OCI-M1 (cell line): ENCODE results near the gene CRIM1.

Experiments
- DNase-seq: peaks from one replicate; lab custom pipeline; 2025; lab: John Stamatoyannopoulos, UW

The CRIM1 gene

DNA sequence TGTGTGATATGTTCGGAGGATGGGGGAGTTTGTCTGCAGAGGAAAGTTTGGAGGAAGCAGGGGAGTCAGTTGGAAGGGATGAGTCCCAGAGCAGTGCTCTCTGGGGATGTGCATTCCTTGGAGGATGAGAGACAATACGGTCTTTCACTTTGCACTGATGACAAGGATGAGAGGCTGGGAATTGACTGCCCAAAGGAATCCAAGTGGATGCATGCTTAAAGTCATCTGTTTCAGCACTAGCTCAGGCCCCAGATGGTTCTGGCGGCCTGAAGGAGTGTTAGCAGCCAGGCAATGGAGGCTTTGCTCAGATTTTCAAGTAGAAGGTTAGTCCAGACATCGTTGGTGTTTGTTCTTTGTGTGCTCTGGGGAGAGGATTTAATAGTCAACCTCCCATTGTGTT, 100.2 kb downstream of the CRIM1 start:
- no peak for DNase-seq

DNA sequence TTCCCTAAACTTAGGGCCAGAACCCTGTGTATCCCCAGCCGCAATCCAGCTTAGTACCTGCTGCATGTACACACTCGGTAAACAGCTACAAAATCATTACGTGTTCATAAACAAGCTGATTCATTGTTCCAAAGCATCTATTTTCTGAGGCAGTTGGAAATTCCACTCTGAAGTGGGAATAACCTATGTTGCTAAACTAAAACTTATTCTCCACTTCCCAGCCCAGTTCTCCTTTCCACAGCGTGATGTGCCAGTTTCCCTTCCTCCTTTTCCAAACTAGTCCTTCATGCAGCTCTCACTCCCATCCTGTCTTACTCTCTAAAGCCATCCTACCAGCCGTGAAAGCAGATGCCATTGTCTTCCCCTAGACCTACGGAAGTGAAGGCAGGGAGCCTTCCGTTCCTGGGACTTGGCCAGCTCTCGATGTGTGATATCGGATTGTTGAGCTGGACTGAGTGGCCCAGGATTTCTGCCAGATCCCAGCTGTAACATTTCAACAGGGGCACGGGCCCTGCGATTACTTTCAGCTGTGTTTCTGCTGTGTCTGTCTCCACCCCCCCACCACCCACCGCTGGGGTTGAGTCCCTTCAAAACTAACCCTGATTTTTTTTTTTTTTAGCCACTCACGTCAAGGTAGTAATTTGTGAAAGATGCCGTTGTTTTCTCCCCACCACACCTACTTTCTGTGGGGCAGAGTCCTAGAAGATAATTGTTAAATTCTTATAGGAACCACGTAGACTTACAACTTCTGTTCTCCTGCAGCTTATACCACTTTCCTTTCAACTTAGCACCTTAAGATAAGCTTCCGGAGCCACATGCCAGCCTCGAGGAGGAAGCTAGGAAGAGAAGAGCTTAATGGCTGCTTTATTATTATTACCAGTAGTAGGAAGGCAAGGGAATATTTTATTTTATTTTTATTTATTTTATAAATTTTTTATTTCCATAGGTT, 100.9 kb downstream of the CRIM1 start:
- DNase-seq = no peak

DNA sequence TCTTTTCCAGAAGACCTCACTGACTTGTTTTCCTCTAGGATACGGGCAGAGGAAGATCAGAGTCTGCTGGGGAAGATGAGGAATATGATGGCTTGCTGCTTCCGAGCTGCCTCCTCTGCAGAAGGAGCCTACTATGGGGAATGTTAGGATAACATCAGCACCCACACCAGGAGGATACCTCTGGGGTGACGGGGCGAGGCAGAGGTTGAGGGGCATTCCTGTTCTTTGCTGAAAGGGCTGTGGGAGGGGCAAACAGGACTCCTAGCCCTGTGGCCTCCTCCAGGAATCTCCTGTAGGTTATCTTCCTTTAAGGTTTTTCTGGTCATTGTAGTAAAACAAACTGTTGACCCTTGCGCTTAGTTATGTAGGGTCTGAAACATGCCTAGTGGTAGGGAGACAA, 102.5 kb downstream of the CRIM1 start:
- DNase-seq = no peak

DNA sequence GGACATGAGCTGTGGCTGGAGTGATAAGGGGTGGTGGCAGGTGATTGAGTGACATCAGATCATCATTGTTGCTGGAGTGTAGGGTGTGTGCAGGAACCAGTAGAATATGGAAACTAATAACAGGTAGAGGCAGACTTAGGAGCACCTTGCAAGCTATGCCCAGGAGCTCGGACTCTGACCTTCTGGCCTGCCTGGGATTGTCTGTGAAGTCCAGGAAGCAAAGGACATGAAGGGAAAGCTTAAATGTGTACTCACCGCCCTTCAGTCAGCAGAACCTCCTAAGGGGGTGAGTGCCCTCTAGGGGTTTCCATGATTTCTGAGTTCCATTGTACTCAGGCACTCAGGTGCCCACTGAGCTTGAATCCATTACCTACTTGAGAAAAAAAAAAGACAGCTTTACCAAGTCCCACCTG, 104.2 kb downstream of the CRIM1 start:
- peak; percentile 49 for DNase-seq

DNA sequence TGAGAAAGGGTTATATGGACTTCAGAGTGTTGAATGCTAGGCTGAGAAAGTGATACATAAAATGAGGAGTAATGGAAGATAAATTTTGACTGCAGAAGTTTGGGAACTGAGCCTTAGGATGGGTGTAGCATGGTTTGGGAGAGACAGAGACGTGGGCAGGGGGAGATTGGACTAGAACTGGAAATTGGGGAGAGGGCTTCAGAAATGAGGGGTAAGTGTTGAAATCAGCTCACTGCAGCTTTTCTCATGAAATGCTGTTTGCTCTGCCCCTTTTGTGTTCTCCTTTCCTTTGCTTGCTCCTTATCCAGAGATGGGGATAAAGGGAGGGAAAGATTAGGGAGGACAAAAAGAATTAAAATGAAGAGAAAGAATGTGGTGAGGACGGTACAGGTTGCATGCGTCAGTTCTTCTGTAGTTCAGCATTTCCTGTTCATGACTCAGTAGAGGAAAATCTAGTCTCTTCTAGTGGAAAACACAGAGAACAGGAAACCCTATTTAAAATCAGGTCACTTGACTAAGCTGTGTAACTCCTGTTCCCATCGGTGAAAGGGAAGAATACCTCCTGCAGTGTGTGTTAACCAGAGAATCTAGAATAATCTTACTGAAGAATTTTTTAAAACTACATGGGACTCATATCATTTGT, 105.6 kb downstream of the CRIM1 start:
- no peak for DNase-seq

DNA sequence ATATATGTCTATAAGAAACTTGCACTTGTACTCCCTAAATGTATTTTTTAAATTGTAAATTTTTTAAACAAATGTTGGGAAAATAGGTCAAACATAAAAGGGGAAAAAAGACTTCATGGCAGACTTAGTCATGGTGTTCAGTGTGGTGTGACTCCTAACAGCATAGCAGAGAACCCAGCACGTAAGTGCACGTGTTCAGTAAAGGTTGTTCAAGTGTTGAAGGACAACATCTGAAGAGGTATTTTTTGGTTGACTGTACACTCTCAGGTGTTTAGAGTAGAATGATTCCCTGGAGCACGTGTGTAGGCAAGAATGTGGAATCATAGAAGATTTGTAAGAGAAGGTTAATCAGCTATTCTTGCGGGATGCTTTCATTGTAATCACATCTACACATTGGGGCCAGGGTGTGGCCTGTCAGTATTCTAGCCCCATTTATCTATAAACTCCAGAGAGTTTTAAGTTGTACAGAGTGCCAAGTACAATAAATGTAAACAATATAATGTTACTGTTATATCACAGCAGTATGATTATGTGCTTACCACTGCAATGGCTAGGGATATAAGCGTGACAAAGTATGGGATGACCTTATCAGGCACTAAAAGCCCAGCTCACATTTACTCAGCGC, 106.8 kb downstream of the CRIM1 start:
- DNase-seq = no peak

DNA sequence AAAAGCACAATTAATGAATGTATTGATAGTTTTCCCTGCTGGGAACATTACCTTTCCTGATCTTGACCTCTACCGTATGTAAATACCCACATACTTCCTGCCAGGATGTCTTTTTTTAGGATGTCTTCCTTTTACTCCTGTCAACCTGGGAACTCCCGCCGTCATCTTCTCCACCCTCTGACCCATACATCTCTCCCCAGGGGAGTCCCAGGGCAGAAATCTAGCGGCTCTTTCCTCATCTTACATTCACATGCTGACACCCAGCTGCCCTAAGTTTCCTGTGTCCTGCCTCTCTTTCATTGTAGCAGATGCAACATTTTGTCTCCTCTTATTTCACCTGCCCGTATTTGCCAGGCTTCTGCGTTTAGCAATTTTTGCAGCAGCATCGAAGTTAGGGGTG, 107.8 kb downstream of the CRIM1 start:
- no peak for DNase-seq

DNA sequence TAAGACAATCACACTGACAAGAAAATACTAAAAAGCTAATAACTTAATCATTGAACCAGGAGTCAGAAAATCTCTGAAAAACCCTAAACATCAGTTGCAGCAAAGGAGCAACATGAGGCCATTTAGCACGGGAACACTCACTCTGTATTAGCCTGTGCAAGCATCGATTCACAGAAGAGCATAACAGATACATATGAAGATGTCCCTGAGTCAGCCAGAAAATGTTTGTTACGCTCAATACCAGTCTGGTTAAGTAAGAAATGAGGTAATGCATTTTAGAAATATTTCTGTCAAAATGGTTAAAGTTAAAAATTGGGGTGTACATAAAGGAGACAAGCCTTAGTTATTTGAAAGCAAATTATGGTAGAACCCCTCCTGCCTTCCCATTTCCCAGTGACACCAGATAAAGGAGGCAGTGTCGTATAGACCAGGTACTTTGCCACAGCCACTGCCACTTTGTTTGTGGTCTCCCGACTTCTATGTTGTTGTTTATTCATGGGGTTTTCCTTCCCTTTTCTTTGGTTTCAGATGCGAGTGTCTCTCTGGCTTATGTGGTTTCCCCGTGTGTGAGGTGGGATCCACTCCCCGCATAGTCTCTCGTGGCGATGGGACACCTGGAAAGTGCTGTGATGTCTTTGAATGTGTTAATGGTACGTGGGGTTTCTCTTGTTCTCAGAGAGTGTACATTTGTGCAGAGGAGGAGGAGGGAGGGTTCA, 108.6 kb downstream of the CRIM1 start:
- DNase-seq = no peak

DNA sequence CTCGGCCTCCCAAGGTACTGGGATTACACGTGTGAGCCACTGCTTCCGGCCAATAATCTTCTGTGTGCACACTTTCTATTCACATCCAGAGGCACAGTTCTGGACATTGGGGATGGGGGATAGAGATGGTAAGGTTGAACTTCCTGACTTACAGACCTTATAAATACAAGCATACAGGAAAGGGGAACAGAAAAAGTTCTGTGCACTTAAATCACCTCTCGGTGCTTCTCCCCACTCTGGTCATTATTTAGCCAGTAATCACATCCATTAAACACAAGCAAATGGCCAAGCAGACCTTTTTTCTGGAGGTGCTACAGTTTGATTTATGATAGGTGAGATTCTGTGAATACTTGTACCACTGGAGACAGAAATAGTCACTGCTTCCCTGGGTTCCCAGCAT, 110.6 kb downstream of the CRIM1 start:
- DNase-seq = no peak

DNA sequence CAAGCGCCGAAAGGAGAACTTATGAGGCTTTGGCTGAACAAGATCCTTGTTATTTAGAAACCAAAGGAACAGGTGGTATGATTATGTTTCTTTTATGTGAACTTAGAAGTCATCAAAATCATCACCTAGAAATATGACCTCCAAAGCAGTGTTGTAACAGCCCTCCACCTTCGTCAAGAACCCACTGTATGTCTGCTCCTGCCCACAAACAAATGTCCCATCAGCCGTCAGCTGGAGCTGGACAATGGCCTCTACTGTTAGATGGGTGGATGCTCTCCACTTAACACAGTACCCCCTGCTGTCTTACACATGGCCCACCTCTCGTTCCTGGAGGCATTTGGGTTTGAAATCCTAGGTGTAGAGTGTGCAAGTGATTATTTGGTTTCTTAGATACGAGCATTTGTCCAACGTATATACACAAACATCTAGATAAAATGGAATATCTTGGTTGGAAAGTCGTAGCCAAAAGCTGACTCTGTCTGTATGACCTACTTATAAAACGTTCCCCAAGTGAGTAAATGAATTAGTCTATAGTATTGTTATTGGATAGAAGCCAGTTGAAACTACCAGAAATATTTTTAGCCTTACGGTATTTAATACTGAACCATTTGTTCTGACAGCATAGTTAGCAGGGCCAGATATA, 113.0 kb downstream of the CRIM1 start:
- no peak for DNase-seq

DNA sequence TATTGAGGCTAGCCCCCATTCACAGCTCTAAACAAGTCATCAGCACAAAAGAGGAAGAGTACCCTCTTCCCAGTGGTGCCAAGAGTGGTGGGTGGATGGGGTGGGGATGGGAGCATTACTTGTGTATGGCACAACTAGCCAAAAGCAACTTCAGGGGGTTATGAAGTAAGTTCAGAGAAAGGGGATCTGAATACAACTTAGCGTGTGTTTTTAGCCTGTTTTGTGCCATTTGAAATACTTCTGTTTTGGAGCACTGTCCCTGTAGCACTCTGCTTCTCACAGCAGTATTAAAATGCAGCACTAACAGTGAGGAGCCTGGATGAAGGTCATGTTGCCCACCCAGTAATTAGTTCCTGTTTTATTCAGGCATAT, 113.5 kb downstream of the CRIM1 start:
- no peak for DNase-seq

DNA sequence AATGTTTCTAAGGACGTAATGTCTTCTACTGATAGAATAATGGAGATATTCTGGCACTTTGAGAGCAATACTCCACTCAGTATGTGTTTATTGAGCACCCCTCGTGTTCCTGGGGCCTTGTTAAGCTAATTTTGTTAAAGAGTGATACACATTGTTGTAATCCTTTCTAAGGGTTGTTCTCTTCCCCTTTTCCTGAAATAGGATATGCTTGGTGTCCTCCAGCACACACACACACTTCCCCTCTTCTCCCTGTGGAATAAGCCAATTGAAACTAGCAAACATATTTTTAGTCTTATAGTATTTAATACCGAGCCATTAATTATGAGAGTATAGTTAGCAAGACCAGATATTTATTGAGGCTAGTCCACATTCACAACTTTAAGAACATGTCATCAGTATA, 114.1 kb downstream of the CRIM1 start:
- no peak for DNase-seq

DNA sequence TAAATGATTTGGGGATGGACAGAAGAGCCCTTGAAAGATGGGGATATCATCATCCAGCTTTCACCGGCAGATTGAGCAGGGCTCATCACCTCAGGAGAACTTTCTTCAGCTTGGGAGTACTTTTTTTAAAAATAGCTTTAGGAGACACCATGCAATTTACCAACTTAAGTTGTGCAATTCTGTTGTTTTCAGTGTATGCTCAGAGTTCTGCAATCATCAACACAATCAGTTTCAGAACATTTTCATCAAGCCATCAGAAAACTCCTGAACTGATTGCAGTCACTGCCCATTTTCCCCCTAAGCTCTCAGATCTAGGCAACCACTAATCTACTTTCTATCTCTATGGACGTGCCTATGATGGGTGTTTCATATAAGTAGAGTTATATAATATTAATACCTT, 117.7 kb downstream of the CRIM1 start:
- DNase-seq = no peak

DNA sequence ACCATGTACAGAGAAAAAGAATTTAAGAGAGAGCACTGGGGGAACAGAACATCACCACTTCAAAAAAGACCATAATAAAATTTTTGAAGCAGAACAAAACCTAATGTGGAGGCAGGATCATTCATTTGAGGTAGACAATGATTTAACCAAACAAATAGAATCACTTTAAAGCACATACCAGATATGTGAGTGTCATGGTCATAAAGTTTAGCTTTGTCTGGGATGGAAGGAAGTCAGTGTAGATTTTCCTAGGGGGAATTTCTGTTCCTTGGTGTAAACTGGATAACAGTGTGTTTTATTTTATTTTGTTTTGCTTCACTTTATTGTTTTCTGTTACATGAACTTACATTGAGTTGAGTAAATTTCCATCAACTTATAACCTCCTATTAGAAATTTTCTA, 120.8 kb downstream of the CRIM1 start:
- no peak for DNase-seq

DNA sequence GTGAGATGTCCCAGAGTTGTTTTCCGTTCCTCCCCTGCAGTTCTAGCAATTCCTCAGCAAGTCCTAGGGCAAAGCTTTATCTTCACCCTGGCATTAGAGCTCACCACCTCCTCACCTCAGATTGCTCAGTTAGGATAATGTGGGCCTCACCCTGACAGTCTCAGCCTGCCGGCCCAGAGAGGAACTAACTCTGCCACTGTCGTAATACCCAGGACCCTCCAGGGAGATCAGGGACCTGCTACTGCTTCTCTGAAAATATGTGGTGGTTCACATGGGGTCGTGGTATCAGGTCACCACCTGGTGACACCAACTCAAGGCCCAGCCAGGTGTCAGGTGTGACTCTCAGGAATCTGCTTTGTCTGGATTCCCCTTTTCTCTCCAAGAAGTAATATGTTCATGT, 121.7 kb downstream of the CRIM1 start:
- DNase-seq = no peak

DNA sequence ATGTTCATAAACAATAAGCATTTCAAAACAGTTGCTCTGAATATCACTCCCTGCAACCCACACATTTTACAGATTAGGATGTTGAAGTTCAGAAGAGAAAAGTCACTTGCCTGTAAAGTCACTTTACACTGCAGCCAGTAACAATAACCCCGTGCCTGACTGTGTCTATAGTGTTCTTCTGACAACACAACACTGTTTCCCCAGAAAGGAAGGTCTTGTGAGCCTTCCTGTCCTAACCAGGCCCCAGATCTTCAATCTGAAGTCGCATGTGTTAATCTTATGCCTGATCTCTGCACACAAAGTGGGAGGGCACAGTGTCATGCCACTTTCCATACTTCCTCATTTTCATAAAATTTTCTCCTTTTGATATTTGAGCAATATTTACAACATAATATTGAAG, 122.2 kb downstream of the CRIM1 start:
- DNase-seq = peak; percentile 66

DNA sequence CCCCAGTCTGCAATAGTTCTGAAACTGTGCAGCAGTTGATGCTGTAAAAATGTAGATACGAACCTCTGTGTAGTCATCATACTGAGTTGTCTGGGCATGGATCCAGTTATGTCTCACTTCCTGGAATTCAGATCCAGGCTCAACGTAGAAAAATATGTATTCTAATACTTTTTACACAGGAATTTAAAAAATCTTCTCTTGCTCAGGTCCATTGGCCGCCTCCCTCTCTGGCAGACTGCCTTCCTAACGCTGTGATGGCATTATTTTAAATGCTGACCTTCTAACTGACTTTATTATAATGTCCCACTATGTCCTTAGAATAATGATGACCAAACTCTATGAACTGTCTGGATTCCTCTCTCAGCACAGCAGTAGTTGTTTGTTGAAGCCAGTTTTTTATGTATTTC, 122.8 kb downstream of the CRIM1 start:
- peak; percentile 77 for DNase-seq

DNA sequence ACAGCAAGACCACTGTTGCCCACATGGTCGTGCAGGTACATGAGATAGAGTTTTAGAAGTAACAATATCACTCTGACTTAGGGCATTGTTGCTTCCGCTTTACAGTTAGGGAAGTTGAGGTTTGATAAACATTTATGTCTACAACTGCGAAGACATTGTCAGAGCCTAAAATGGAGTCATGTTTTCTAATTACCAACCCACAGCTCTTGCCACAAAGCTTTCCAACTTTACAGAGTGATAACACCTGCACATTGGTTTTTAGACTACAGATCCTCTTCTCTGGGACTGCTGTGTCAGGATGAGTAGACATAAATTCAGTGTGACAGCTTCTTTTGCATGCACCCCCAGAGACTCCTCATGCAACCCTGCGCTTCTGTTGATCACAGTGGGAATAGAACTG, 123.4 kb downstream of the CRIM1 start:
- DNase-seq = peak; percentile 80

DNA sequence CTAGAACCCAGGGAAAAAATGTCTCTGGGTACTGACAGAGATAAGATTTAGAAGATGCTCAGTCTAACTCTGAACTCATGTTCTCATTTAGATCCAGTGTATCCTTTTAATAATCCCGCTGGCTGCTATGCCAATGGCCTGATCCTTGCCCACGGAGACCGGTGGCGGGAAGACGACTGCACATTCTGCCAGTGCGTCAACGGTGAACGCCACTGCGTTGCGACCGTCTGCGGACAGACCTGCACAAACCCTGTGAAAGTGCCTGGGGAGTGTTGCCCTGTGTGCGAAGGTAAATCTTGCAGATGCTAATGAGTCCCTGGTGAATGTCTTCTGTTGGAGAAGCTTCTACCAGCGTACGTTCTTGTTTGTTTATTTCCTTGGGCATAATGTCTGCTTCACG, 123.8 kb downstream of the CRIM1 start:
- no peak for DNase-seq

DNA sequence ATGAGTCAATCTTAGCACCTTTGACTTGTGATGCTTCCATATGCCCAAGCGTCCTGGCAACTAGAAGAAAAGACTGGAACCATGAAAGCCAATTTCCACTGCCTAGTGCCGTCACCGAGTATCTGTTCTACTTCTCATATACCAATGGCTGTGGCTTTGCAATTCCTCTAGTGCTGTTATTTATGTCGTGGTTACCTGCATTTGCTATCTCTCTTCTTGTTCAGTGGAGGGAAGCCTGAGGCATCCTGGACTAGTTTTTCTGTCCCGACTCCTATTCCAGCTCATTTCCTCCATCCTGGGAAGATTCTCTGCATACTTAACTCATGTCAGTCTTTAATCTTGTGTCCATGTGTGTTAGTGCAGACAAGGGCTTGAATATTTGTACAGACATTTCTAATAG, 124.5 kb downstream of the CRIM1 start:
- no peak for DNase-seq

DNA sequence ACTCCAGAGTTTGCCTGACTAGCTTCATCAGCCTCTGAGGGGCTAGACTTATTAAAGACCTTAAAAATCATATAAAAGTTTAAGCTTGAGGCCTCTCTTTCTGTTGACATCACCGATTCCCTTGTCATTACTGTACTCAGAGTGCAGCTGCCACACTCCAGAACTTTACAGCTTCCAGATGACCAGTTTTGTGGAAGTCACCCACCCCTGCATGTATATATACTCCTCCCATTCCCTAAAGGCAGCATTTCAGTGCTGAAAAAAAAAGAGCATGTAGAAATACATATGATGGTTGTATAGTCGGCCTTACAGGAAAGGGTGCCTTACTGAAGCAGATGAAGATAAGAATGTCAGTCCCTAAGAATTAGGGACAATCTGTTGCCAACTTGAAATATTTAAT, 125.1 kb downstream of the CRIM1 start:
- no peak for DNase-seq

DNA sequence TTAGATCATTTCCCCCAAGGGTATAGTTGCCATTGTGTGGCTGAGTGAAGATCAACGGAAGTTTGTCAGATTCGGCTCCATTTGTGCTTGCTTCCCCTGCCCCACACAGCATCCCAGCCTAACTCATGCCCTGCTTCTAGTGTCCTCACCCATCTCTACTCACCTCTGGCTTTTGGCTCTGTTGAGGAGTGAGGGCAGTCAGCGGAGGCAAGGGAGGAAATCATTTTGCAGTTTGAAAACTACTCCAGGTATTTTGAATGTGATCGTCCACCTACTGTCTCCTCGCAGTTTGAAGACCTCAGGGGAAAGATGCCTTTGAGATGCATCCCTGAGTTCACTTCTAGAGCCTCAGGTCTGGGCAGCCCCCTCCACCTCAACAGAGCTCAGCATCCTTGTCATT, 126.1 kb downstream of the CRIM1 start:
- no peak for DNase-seq
